ENCODE measurements around the gene ABLIM2. TPM values are rescaled to one million over a fixed set of nuclear protein-coding genes. Genes with fewer than 3 reads are reported as not detected.

Gene ABLIM2
- total RNA-seq, 4 donors from 2014 or later, result 9.2 to 24.0 (median 12.3) TPM

DNA sequence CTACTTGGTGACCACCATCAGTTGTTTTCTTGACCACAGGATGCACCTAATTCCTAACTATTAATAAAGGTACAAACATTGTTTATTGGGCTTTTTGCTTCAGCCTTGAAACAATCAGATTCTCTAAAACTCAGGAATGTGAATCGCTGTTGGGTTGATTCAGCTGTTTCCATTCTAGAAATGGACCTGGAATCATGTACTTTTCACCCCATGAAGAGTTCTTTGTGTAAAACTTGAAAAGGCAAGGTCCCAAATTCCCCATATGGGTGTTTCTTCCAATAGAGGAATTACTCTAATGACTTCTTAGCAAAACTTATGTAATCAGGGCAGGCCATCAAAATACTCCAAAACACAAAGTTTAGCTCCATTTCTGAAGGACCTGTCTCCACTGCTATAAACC is 226.3 kb downstream of the ABLIM2 start:
- Histone ChIP-seq H3K27ac (no peak overlapping the region), H3K4me1 (peaks cover 12 to 30% of the 10 kb centered on the region in 2 donors), H3K36me3 (no peaks in the 10 kb centered on the region), H3K4me3 (replicated peaks in 1 of 3) (no peak overlapping the region), H3K27me3 (no peaks in the 10 kb centered on the region), H3K9me3 (no peaks in the 10 kb centered on the region)
- TF ChIP-seq, protein P1, sequence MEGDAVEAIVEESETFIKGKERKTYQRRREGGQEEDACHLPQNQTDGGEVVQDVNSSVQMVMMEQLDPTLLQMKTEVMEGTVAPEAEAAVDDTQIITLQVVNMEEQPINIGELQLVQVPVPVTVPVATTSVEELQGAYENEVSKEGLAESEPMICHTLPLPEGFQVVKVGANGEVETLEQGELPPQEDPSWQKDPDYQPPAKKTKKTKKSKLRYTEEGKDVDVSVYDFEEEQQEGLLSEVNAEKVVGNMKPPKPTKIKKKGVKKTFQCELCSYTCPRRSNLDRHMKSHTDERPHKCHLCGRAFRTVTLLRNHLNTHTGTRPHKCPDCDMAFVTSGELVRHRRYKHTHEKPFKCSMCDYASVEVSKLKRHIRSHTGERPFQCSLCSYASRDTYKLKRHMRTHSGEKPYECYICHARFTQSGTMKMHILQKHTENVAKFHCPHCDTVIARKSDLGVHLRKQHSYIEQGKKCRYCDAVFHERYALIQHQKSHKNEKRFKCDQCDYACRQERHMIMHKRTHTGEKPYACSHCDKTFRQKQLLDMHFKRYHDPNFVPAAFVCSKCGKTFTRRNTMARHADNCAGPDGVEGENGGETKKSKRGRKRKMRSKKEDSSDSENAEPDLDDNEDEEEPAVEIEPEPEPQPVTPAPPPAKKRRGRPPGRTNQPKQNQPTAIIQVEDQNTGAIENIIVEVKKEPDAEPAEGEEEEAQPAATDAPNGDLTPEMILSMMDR (IDR thresholded peaks at IDR 0.05), result no peak
- no peak for TF ChIP-seq POLR2A (IDR thresholded peaks at IDR 0.05)
- WGBS, 2 donors, result 86 to 88% methylated on average over 1 of the region's 1 CpG
- DNase-seq, result no peak
- intact Hi-C loops (cut with DNase I), result no loop called here

DNA sequence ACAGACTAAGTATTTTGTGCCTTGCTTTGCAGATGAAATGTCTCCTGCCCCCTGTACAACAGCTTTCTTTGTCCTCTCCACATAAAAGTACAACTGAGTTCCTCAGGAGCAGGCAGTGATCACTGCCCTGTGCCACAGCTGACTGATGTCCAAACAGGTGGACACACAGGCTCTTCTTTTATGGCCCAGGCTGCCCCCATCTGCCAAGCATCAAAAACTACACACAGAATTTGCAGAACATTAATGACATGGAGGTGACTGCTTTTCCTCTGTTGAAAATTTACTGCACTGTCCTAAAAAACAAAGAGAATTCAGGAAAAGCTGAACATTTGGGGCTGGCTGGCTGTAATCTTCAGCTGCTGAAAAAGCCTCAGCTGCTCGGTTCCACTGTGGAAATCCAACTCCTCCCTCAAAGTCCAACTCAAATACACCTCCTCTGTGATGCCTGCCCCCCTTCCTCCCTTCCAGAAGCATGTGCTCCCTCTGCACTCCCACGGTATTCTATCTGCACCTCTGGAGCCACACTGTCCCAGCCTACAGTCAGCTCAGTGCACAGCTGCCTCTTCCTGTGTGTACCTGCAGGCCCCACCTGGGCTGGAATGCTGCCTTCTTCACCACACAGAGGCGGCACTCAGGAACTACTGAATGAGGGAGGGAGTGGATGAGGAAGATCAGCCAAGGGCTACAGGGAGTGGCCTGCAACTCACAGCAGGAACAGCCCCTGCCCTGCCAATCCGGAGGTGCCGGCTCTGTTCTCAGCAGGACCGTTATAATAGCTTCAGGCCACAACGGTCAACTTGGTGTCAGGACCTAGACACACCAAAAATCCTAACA is 229.3 kb downstream of the ABLIM2 start:
- TF ChIP-seq POLR2A (IDR thresholded peaks at IDR 0.05), result peak in 1 of 2 donors; percentile 33
- TF ChIP-seq, protein P1 (IDR thresholded peaks at IDR 0.05), result peak in 3 of 6 experiments; percentile 20 to 24 (median 21)
- 13 to 24% methylated on average over 7 of the region's 7 CpGs for WGBS, 2 donors
- peak overlapping the region; percentile 32 to 48 (median 35) for H3K27ac ChIP-seq
- H3K36me3 ChIP-seq, result no peaks in the 10 kb centered on the region
- H3K27me3 ChIP-seq, result no peaks in the 10 kb centered on the region
- intact Hi-C loops (cut with DNase I), result no loop called here
- H3K9me3 ChIP-seq, result no peaks in the 10 kb centered on the region
- DNase-seq, result peak; percentile 88
- peaks cover 17 to 27% of the 10 kb centered on the region in 2 donors for H3K4me1 ChIP-seq
- H3K4me3 ChIP-seq (replicated peaks in 1 of 3), result no peak overlapping the region

DNA sequence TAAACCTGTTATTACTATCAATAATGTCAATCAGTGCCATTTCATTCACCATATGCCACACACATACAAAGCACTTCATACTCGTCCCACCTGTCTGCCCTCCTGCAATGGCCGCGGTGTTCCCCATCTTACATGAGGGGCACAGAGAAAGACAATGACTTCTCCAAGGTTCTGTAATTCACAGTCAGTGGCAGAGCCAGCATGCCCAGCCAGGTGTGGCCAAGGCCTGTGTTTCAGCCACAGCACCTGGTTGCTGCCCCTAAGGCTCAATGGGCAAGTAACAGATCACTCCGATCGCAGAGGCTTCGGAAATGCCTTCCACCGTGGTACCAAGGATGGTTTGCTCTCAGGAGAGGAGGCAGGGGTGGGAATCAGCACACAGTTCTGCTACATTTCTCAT is 229.9 kb downstream of the ABLIM2 start:
- intact Hi-C loops (cut with DNase I), result no loop called here
- Histone ChIP-seq H3K4me1 (peaks cover 23 to 27% of the 10 kb centered on the region in 2 donors), H3K36me3 (no peaks in the 10 kb centered on the region), H3K4me3 (replicated peaks in 1 of 3) (no peak overlapping the region), H3K27me3 (no peaks in the 10 kb centered on the region), H3K27ac (peak overlapping the region; percentile 32 to 48 (median 35)), H3K9me3 (no peaks in the 10 kb centered on the region)
- 74 to 82% methylated on average over 7 of the region's 7 CpGs for WGBS, 2 donors
- TF ChIP-seq POLR2A (IDR thresholded peaks at IDR 0.05), result no peak
- TF ChIP-seq, protein P1 (IDR thresholded peaks at IDR 0.05), result no peak
- DNase-seq, result no peak

DNA sequence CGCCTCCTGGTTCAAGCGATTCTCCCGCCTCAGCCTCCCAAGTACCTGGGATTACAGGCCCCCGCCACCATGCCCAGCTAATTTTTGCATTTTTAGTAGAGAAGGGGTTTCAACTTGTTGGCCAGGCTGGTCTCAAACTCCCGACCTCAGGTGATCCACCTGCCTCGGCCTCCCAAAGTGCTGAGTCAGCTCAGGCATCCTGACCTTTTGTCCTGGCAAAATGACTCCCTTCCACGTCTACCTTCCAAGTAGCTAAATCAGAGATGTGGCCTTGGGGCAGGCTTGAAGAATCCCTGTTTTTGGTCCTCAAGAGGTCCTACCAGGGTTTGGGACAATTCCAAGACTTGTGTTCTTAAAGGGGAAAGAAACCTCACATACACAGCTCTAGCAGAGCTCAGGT is 231.8 kb downstream of the ABLIM2 start:
- TF ChIP-seq, protein P1 (IDR thresholded peaks at IDR 0.05), result no peak
- no peak for TF ChIP-seq POLR2A (IDR thresholded peaks at IDR 0.05)
- no peaks in the 10 kb centered on the region for H3K27me3 ChIP-seq
- WGBS, 2 donors, result 85 to 95% methylated on average over 7 of the region's 7 CpGs
- no peaks in the 10 kb centered on the region for H3K9me3 ChIP-seq
- intact Hi-C loops (cut with DNase I), result no loop called here
- H3K4me3 ChIP-seq (replicated peaks in 1 of 3), result no peak overlapping the region
- H3K27ac ChIP-seq, result no peak overlapping the region
- peaks cover 26 to 32% of the 10 kb centered on the region in 2 donors for H3K4me1 ChIP-seq
- DNase-seq, result no peak
- H3K36me3 ChIP-seq, result no peaks in the 10 kb centered on the region

DNA sequence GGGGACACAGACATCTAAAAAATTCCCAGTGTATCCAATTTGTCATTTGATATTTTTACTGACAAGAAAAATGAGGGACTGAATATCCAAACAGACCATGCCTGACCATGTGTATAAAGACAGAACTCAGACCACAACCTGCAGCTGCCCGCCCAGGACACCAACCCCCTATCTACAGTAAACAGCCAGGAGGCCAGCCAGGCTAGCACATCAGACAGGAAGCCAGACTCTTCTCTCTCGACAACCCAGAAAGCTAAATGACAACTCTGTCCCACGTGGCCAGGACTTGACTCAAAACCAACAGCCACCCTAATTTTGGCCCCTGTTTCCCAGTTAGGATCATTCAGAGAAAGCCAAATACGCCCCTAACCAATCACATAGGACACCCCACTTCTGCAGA is 234.0 kb downstream of the ABLIM2 start:
- Histone ChIP-seq H3K36me3 (no peaks in the 10 kb centered on the region), H3K27ac (no peak overlapping the region), H3K27me3 (no peaks in the 10 kb centered on the region), H3K9me3 (no peaks in the 10 kb centered on the region), H3K4me1 (peaks cover 20 to 22% of the 10 kb centered on the region in 2 donors), H3K4me3 (replicated peaks in 1 of 3) (no peak overlapping the region)
- intact Hi-C loops (cut with DNase I), result no loop called here
- no peak for TF ChIP-seq POLR2A (IDR thresholded peaks at IDR 0.05)
- TF ChIP-seq, protein P1 (IDR thresholded peaks at IDR 0.05), result no peak
- DNase-seq, result no peak
- 81 to 84% methylated on average over 4 of the region's 4 CpGs for whole genome bisulfite sequencing, 2 donors
